Prostate gland (tissue), 2 donors: ENCODE measurements around the gene UBL4A. TPM values are rescaled to one million over a fixed set of nuclear protein-coding genes. Genes with fewer than 3 reads are reported as not detected.
"Not testable (repeated sequence)": the region's sequence is repeated elsewhere in the genome, so short reads cannot be mapped to it uniquely, and the experiment has no call there.

Experiments used
- DNase-seq: peaks from one replicate; pipeline ENCODE4 v3.0.0-alpha.2; 2019; ENCODE audit warnings: low spot score
- H3K27ac ChIP-seq, 2 donors: fragments of 200-600 bp; sonication (generic); 2 replicates each; pipeline ENCODE4 v1.5.1; 2017 to 2019
- H3K27me3 ChIP-seq: fragments of 200-600 bp; sonication (generic); replicated peaks from 2 replicates; pipeline ENCODE4 v1.5.1; 2019; ENCODE audit not compliant: insufficient read depth
- H3K36me3 ChIP-seq, 2 donors: fragments of 200-600 bp; sonication (generic); 1 replicate in 1 of 2; 2 replicates in 1 of 2; pipeline versions ENCODE4 v1.5.1 to v1.8.1; 2017 to 2019
- H3K4me1 ChIP-seq: fragments of 200-600 bp; sonication (generic); replicated peaks from 2 replicates; pipeline ENCODE4 v1.5.1; 2019
- H3K4me3 ChIP-seq, 2 donors: fragments of 200-600 bp; sonication (generic); 2 replicates each; pipeline ENCODE4 v1.5.1; 2017 to 2019
- H3K9me3 ChIP-seq: fragments of 200-600 bp; sonication (generic); 2 replicates; pipeline ENCODE4 v1.5.1; 2017
- CTCF ChIP-seq, 4 experiments: fragments of 200-600 bp in 2 of 4; fragments of 450-650 bp in 2 of 4; sonication (generic) in 2 of 4; IDR thresholded peaks; 1 replicate in 3 of 4; 2 replicates in 1 of 4; pipeline ENCODE4 v1.5.1; 2016 to 2019; ENCODE audit warnings: antibody characterized with exemption in 4 of 4, mild to moderate bottlenecking in 2 of 4, moderate library complexity in 2 of 4
- POLR2A ChIP-seq: fragments of 450-650 bp; IDR thresholded peaks from one replicate; pipeline ENCODE4 v1.6.1; 2016; ENCODE audit warnings: antibody characterized with exemption, mild to moderate bottlenecking
- POLR2AphosphoS5 ChIP-seq: sonication (generic); formaldehyde crosslinking; IDR thresholded peaks from one replicate; pipeline ENCODE4 v1.6.1; 2017; ENCODE audit warnings: antibody characterized with exemption
- WGBS: methylation state at CpG from one replicate; pipeline ENCODE4 v1.1.5; 2018; 5-methylcytosine and 5-hydroxymethylcytosine counted together
- intact Hi-C: fragments of 100-400 bp; cut with DNase I; formaldehyde crosslinking; loops from one replicate; pipeline ENCODE4 v1.14.2; 2022
- total RNA-seq, 2 donors: library from RNA; depleted of rRNA; stranded (reverse); fragments of >200 nt; gene quantifications; one replicate each; pipeline ENCODE4 v1.1.0, GENCODE V29; 2016

UBL4A gene
- total RNA-seq, 2 donors from 2014 or later = 31.9 to 53.7 TPM

GRCh38 chrX:154505734-154506133, 19.3 kb upstream of the UBL4A start:
- Histone ChIP-seq H3K4me1 (no peaks in the 10 kb centered on the region), H3K9me3 (no peaks in the 10 kb centered on the region), H3K4me3 (no peak overlapping the region), H3K27me3 (no peaks in the 10 kb centered on the region), H3K36me3 (no peaks in the 10 kb centered on the region), H3K27ac (no peak overlapping the region)
- 64% methylated on average over 7 of the region's 12 CpGs for WGBS
- intact Hi-C loops = no loop called here
- no peak for DNase-seq
- TF ChIP-seq CTCF (IDR thresholded peaks at IDR 0.05) = no peak
- no peak for TF ChIP-seq POLR2A
- TF ChIP-seq POLR2AphosphoS5 = no peak

GRCh38 chrX:154502989-154503388, 16.6 kb upstream of the UBL4A start:
- intact Hi-C loops = no loop called here

GRCh38 chrX:154502098-154502497, 15.7 kb upstream of the UBL4A start:
- no peak for DNase-seq
- no peak for TF ChIP-seq POLR2AphosphoS5
- TF ChIP-seq POLR2A = no peak
- TF ChIP-seq CTCF (IDR thresholded peaks at IDR 0.05) = no peak
- Histone ChIP-seq H3K9me3 (no peaks in the 10 kb centered on the region), H3K27ac (no peak overlapping the region), H3K4me1 (no peaks in the 10 kb centered on the region), H3K27me3 (no peaks in the 10 kb centered on the region), H3K36me3 (no peaks in the 10 kb centered on the region), H3K4me3 (no peak overlapping the region)
- WGBS = 100% methylated on average over 8 of the region's 8 CpGs
- intact Hi-C loops = no loop called here

More at GRCh38 chrX:154502989-154503388, 16.6 kb upstream of the UBL4A start:
- Histone ChIP-seq H3K27me3 (no peaks in the 10 kb centered on the region), H3K4me3 (no peak overlapping the region), H3K36me3 (no peaks in the 10 kb centered on the region), H3K27ac (no peak overlapping the region), H3K9me3 (no peaks in the 10 kb centered on the region), H3K4me1 (no peaks in the 10 kb centered on the region)
- TF ChIP-seq POLR2A (no peak), CTCF (IDR thresholded peaks at IDR 0.05) (no peak), POLR2AphosphoS5 (no peak)
- DNase-seq = no peak
- WGBS = 92% methylated on average over 3 of the region's 3 CpGs

- H3K27ac ChIP-seq, H3K27me3 ChIP-seq, H3K4me1 ChIP-seq, H3K36me3 ChIP-seq, H3K4me3 ChIP-seq, H3K9me3 ChIP-seq, intact Hi-C loops, DNase-seq: not testable (repeated sequence)
- 83% methylated on average over 7 of the region's 7 CpGs for WGBS
These were observed 15.0 kb upstream of the UBL4A start for GRCh38 chrX:154501423-154501822.

GRCh38 chrX:154496591-154497137, 10.2 kb upstream of the UBL4A start:
- H3K36me3 ChIP-seq, H3K27ac ChIP-seq, H3K27me3 ChIP-seq, H3K9me3 ChIP-seq, intact Hi-C loops, H3K4me1 ChIP-seq, H3K4me3 ChIP-seq, DNase-seq: not testable (repeated sequence)
- WGBS = 72% methylated on average over 4 of the region's 4 CpGs

GRCh38 chrX:154495472-154495922, 9.1 kb upstream of the UBL4A start:
- Histone ChIP-seq H3K27me3 (no peaks in the 10 kb centered on the region), H3K4me1 (no peaks in the 10 kb centered on the region), H3K9me3 (no peaks in the 10 kb centered on the region), H3K36me3 (no peaks in the 10 kb centered on the region), H3K27ac (no peak overlapping the region), H3K4me3 (no peak overlapping the region)
- TF ChIP-seq CTCF (IDR thresholded peaks at IDR 0.05) = no peak
- TF ChIP-seq POLR2A = no peak
- no peak for TF ChIP-seq POLR2AphosphoS5
- WGBS = 65% methylated on average over 6 of the region's 6 CpGs
- no peak for DNase-seq
- intact Hi-C loops = no loop called here
